Measurements from ENCODE around the gene PAM.

GRCh38 chr5:102799017-102799416 is 43.9 kb downstream of the PAM start:
- TF ChIP-seq, protein P1, sequence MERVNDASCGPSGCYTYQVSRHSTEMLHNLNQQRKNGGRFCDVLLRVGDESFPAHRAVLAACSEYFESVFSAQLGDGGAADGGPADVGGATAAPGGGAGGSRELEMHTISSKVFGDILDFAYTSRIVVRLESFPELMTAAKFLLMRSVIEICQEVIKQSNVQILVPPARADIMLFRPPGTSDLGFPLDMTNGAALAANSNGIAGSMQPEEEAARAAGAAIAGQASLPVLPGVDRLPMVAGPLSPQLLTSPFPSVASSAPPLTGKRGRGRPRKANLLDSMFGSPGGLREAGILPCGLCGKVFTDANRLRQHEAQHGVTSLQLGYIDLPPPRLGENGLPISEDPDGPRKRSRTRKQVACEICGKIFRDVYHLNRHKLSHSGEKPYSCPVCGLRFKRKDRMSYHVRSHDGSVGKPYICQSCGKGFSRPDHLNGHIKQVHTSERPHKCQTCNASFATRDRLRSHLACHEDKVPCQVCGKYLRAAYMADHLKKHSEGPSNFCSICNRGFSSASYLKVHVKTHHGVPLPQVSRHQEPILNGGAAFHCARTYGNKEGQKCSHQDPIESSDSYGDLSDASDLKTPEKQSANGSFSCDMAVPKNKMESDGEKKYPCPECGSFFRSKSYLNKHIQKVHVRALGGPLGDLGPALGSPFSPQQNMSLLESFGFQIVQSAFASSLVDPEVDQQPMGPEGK (CRISPR knock-in tag; IDR thresholded peaks at IDR 0.05; ENCODE audit: borderline replicate concordance): no peak
- no peak for TF ChIP-seq OSR1 (CRISPR knock-in tag; IDR thresholded peaks at IDR 0.05)
- no peak for TF ChIP-seq ZNF8 (CRISPR knock-in tag; IDR thresholded peaks at IDR 0.05)
- TF ChIP-seq ARNTL (CRISPR knock-in tag; IDR thresholded peaks at IDR 0.05; ENCODE audit: borderline replicate concordance, low read depth): no peak

All from SK-N-SH treated with all-trans-retinoic acid at 6 μM for 48 hours (cell line).